ENCODE data around the gene MINDY4. TPM values are rescaled to one million over a fixed set of nuclear protein-coding genes. Genes with fewer than 3 reads are reported as not detected.

Gene MINDY4
- total RNA-seq = 1 to 10 TPM in 4 of 5 donors, under 1 TPM in 1; 0.60 to 1.7 (median 1.2) TPM
- 1.0 TPM for total RNA-seq (2013)
- total RNA-seq = 0 to 1.4 (median 0.60) reads per million in 29 experiments

DNA sequence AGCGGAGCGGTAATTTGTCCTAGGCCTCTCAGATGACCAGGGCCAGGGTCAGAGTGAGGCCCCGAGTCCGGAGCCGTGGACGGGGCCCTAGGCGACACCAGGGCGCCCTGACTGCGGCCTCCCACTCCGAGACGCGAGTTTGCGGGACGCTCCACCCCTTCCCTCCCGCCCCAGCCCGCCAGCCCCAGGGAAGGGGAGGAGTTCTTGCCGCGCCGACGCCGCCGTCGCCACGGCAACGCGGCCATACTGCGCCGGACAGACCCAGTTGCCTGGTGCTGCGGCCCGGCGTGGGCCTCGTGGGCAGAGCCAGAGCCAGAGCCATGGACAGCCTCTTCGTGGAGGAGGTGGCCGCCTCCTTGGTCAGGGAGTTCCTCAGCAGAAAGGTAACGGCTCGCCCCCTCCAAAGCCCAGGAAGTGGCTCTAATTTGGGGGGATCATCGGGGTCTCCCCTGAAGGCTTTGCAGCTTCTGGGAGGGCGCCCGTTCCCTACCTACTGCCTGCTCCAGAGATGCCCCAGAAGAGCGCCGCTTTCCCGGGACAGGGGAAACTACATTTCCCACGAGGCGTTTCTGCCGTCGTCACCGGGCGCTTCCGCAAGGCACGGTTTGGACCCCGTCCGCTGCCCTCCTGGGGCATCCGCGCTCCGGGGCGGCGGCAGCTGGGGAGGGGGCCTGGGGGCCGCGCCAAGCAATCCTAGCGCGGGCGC, at the start of gene MINDY4:
TSS of gene MINDY4 (plus strand) at position 244 of the 706 bp plus-strand sequence. CDS start at position 321, 77 bp downstream.
- peak within 1 kb of the TSS; percentile 34 for H3K27ac ChIP-seq (ENCODE audit: low read length)
- POLR2A ChIA-PET = interaction anchor here in 1 of 2 donors (0.6 kb wide), 1 partner anchor 119 kb away, joined by 8 read pairs; no protein-coding TSS in a partner anchor
- H3K27me3 ChIP-seq (replicated peaks in 1 of 2; ENCODE audit: control insufficient read depth in 2 of 2, extremely low read depth in 1 of 2, insufficient read depth in 2 of 2, low read length in 1 of 2) = peaks cover 0 to 2% of the 10 kb centered on the region in 2 experiments
- H3K4me3 ChIP-seq (ENCODE audit: control insufficient read depth in 1 of 2, extremely low read depth in 1 of 2, low read length in 1 of 2) = peak within 1 kb of the TSS; percentile 90 to 95
- Mint-ChIP-seq H3K36me3 (no peaks in the 10 kb centered on the region), H3K4me3 (peak within 1 kb of the TSS; percentile 78 to 86 (median 84)), H3K4me1 (peaks cover 6 to 12% (median 6%) of the 10 kb centered on the region in 3 donors), H3K9me3 (no peaks in the 10 kb centered on the region), H3K27me3 (no peaks in the 10 kb centered on the region), H3K27ac (peak within 1 kb of the TSS; percentile 55 to 83)
- peaks cover 3 to 9% of the 10 kb centered on the region in 2 experiments for H3K4me1 ChIP-seq (ENCODE audit: control insufficient read depth in 1 of 2, extremely low read depth in 1 of 2, insufficient read depth in 2 of 2, low read length in 2 of 2)
- DNase-seq (peak; percentile 30 to 77 (median 55)), ATAC-seq (replicated peaks in 1 of 4) (peak; percentile 88 to 94 (median 92))
- H3K9me3 ChIP-seq = no peaks in the 10 kb centered on the region
- H3K36me3 ChIP-seq (ENCODE audit: control insufficient read depth in 2 of 2, extremely low read depth in 1 of 2, insufficient read depth in 1 of 2, low read length in 1 of 2) = no peaks in the 10 kb centered on the region
- CTCF ChIA-PET = no interaction called here
- WGBS (ENCODE audit: insufficient coverage) = 3% methylated on average over 58 of the region's 62 CpGs

DNA sequence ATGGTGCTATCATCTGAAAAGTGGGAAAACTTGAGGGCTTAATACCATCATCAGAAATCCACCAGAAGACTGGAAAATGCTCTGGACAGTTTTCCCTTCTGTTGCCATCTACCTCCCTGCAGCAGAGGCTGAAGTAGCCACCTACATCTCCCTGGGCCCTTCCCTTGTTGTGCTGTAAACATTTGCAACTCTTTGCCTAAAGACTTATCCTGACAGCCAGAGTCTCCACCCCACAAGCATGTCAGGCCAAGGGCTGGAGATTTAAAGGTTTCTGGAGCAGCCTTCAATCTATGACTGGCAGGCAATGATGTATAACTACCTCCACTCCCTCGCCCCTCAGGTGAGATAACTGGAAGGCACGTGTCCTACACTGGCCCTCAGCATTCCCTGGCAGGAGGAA, 49.0 kb upstream of the MINDY4 start:
- Histone ChIP-seq H3K4me1 (ENCODE audit: control insufficient read depth in 1 of 2, extremely low read depth in 1 of 2, insufficient read depth in 2 of 2, low read length in 2 of 2) (peaks cover 13 to 21% of the 10 kb centered on the region in 2 experiments), H3K4me3 (ENCODE audit: control insufficient read depth in 1 of 2, extremely low read depth in 1 of 2, low read length in 1 of 2) (no peak overlapping the region), H3K27me3 (replicated peaks in 1 of 2; ENCODE audit: control insufficient read depth in 2 of 2, extremely low read depth in 1 of 2, insufficient read depth in 2 of 2, low read length in 1 of 2) (peaks cover 0 to 2% of the 10 kb centered on the region in 2 experiments), H3K36me3 (ENCODE audit: control insufficient read depth in 2 of 2, extremely low read depth in 1 of 2, insufficient read depth in 1 of 2, low read length in 1 of 2) (peaks cover 0 to 2% of the 10 kb centered on the region in 2 donors), H3K9me3 (peaks cover 2% of the 10 kb centered on the region), H3K27ac (ENCODE audit: low read length) (no peak overlapping the region)
- Mint-ChIP-seq H3K4me3 (no peak overlapping the region), H3K4me1 (peaks cover 22 to 27% (median 27%) of the 10 kb centered on the region in 3 donors), H3K27me3 (no peaks in the 10 kb centered on the region), H3K36me3 (peaks cover 40% of the 10 kb centered on the region), H3K27ac (no peak overlapping the region), H3K9me3 (peaks cover 19 to 27% (median 27%) of the 10 kb centered on the region in 3 donors)
- ATAC-seq (replicated peaks in 1 of 4) = no peak
- POLR2A ChIA-PET = no interaction called here
- WGBS (ENCODE audit: insufficient coverage) = no CpG with 5 or more reads among the region's 2 CpGs
- DNase-seq = no peak
- CTCF ChIA-PET = interaction anchor here in 1 of 2 donors (2.5 kb wide), 1 partner anchor 19 kb away, joined by 8 read pairs; no protein-coding TSS in a partner anchor

DNA sequence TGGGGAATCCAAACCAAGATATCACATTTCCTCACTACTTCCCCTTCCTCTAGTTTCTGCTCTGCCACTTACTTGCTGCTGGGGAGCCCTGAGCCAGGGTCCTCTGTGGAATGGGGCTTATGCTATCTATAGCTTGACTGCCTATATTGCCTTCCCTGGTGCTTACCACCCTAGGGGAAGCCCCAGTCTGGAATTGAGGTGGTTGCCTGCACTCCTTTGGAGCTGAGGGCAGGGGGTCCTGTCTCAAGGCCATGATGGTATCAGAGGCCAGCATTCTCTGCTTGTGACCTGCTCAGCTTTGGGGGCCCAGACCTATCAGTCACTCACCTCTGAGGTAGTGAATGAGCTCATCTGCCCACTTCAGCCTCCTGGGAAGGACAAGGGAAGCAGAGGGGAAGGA, 48.5 kb upstream of the MINDY4 start:
- H3K4me1 Mint-ChIP-seq = peaks cover 27 to 32% (median 32%) of the 10 kb centered on the region in 3 donors
- ChIA-PET CTCF (interaction anchor here in 1 of 2 donors (2.5 kb wide), 1 partner anchor 18 kb away, joined by 8 read pairs; no protein-coding TSS in a partner anchor), POLR2A (no interaction called here)
- H3K27ac ChIP-seq (ENCODE audit: low read length) = no peak overlapping the region
- no peaks in the 10 kb centered on the region for H3K27me3 Mint-ChIP-seq
- no peak overlapping the region for H3K27ac Mint-ChIP-seq
- ATAC-seq (replicated peaks in 1 of 4) (no peak), DNase-seq (no peak)
- peaks cover 15 to 26% of the 10 kb centered on the region in 2 experiments for H3K4me1 ChIP-seq (ENCODE audit: control insufficient read depth in 1 of 2, extremely low read depth in 1 of 2, insufficient read depth in 2 of 2, low read length in 2 of 2)
- peaks cover 17 to 25% (median 24%) of the 10 kb centered on the region in 3 donors for H3K9me3 Mint-ChIP-seq
- peaks cover 0 to 2% of the 10 kb centered on the region in 2 experiments for H3K27me3 ChIP-seq (replicated peaks in 1 of 2; ENCODE audit: control insufficient read depth in 2 of 2, extremely low read depth in 1 of 2, insufficient read depth in 2 of 2, low read length in 1 of 2)
- peaks cover 37% of the 10 kb centered on the region for H3K36me3 Mint-ChIP-seq
- H3K4me3 ChIP-seq (ENCODE audit: control insufficient read depth in 1 of 2, extremely low read depth in 1 of 2, low read length in 1 of 2) = no peak overlapping the region
- no peaks in the 10 kb centered on the region for H3K36me3 ChIP-seq (ENCODE audit: control insufficient read depth in 2 of 2, extremely low read depth in 1 of 2, insufficient read depth in 1 of 2, low read length in 1 of 2)
- H3K9me3 ChIP-seq = peaks cover 2% of the 10 kb centered on the region
- no peak overlapping the region for H3K4me3 Mint-ChIP-seq

DNA sequence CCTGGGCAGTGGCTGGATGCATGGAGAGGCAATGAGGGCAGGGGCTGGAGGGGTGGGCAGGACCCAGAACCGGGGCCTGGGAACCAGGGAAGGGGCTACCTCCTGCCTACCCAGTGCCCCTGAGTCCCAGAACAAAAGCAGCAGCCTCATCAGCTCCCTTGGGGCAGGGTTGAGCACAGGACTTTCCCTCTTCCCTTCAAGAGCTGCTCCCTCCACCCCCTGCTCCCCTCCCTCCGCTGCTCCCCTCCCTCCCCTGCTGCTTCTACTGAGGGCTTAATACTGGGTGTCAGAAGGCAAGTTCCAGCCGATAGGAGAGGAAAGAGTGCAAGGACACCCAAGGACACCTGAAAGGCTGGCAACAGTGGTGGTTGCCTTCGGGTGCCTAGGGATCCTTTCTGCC, 47.4 kb upstream of the MINDY4 start:
- WGBS (ENCODE audit: insufficient coverage) = no CpG with 5 or more reads among the region's 4 CpGs
- POLR2A ChIA-PET = no interaction called here

DNA sequence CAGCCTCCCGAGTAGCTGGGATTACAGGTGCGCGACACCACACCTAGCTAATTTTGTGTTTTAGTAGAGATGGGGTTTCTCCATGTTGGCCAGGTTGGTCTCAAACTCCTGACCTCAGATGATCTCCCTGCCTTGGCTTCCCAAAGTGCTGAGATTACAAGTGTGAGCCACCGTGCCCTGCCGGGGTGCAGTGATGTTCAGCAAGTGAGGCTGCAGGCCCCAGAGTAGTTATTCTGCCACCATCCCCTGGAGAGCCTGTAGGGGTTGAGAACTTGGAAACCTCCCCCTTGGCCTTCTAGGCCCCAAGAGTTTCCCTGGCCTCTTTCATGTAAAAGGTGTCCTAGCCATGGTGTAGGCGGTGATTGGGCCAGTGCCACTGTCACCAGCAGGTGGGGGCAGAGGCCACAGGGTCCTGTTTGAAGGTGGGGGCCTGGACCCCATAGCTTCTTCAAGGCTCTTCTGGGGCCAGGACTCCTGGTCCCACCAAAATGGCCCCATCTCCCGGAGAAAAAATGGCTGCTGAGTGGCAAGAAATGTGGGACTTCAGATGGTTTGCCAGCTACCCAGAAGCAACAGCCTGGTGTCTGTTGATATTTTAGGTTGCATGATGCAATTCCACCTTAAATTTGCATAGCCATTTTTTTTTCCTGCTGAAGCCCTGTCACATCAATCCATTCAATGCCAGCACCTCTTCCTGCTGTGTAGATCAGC, 44.8 kb upstream of the MINDY4 start:
- Histone ChIP-seq H3K36me3 (ENCODE audit: control insufficient read depth in 2 of 2, extremely low read depth in 1 of 2, insufficient read depth in 1 of 2, low read length in 1 of 2) (no peaks in the 10 kb centered on the region), H3K27me3 (replicated peaks in 1 of 2; ENCODE audit: control insufficient read depth in 2 of 2, extremely low read depth in 1 of 2, insufficient read depth in 2 of 2, low read length in 1 of 2) (peaks cover 0 to 2% of the 10 kb centered on the region in 2 experiments), H3K9me3 (no peaks in the 10 kb centered on the region), H3K4me1 (ENCODE audit: control insufficient read depth in 1 of 2, extremely low read depth in 1 of 2, insufficient read depth in 2 of 2, low read length in 2 of 2) (peaks cover 30 to 59% of the 10 kb centered on the region in 2 experiments), H3K27ac (ENCODE audit: low read length) (peak overlapping the region; percentile 71), H3K4me3 (ENCODE audit: control insufficient read depth in 1 of 2, extremely low read depth in 1 of 2, low read length in 1 of 2) (peak overlapping the region; percentile 61 to 65)
- H3K4me1 Mint-ChIP-seq = peaks cover 59 to 63% (median 61%) of the 10 kb centered on the region in 3 donors
- POLR2A ChIA-PET = no interaction called here
- WGBS (ENCODE audit: insufficient coverage) = 100% methylated on average over 2 of the region's 7 CpGs
- CTCF ChIA-PET = interaction anchor here (0.7 to 2.5 kb wide), 6 partner anchors 12 to 31 kb away, joined by 3 to 33 read pairs (median 4); no protein-coding TSS in a partner anchor
- peak in 3 of 4 experiments; percentile 18 to 34 (median 30) for ATAC-seq (replicated peaks in 1 of 4)
- H3K9me3 Mint-ChIP-seq = no peaks in the 10 kb centered on the region
- peak overlapping the region; percentile 78 to 89 (median 83) for H3K4me3 Mint-ChIP-seq
- peak overlapping the region; percentile 96 to 98 for H3K27ac Mint-ChIP-seq
- no peaks in the 10 kb centered on the region for H3K27me3 Mint-ChIP-seq
- DNase-seq = peak in 18 of 35 experiments; percentile 6 to 48 (median 26)
- peaks cover 4% of the 10 kb centered on the region for H3K36me3 Mint-ChIP-seq

More for the DNA sequence above, 47.4 kb upstream of the MINDY4 start:
- Histone ChIP-seq H3K27me3 (replicated peaks in 1 of 2; ENCODE audit: control insufficient read depth in 2 of 2, extremely low read depth in 1 of 2, insufficient read depth in 2 of 2, low read length in 1 of 2) (peaks cover 0 to 2% of the 10 kb centered on the region in 2 experiments), H3K4me1 (ENCODE audit: control insufficient read depth in 1 of 2, extremely low read depth in 1 of 2, insufficient read depth in 2 of 2, low read length in 2 of 2) (peaks cover 25 to 37% of the 10 kb centered on the region in 2 experiments), H3K4me3 (ENCODE audit: control insufficient read depth in 1 of 2, extremely low read depth in 1 of 2, low read length in 1 of 2) (no peak overlapping the region), H3K27ac (ENCODE audit: low read length) (no peak overlapping the region), H3K36me3 (ENCODE audit: control insufficient read depth in 2 of 2, extremely low read depth in 1 of 2, insufficient read depth in 1 of 2, low read length in 1 of 2) (no peaks in the 10 kb centered on the region), H3K9me3 (no peaks in the 10 kb centered on the region)
- H3K27me3 Mint-ChIP-seq = no peaks in the 10 kb centered on the region
- CTCF ChIA-PET = interaction anchor here in 1 of 2 donors (2.5 kb wide), 1 partner anchor 17 kb away, joined by 8 read pairs; no protein-coding TSS in a partner anchor
- ATAC-seq (replicated peaks in 1 of 4) = no peak
- H3K4me3 Mint-ChIP-seq = no peak overlapping the region
- peaks cover 8 to 14% (median 13%) of the 10 kb centered on the region in 3 donors for H3K9me3 Mint-ChIP-seq
- no peak overlapping the region for H3K27ac Mint-ChIP-seq
- DNase-seq = no peak
- peaks cover 26% of the 10 kb centered on the region for H3K36me3 Mint-ChIP-seq
- peaks cover 38 to 43% (median 43%) of the 10 kb centered on the region in 3 donors for H3K4me1 Mint-ChIP-seq

All from T-cell (primary cell).